ENCODE measurements around the gene PIGU.

GRCh38 chr20:34549291-34549928, 127.5 kb downstream of the PIGU start:
- TF ChIP-seq CTCF (IDR thresholded peaks at IDR 0.05) (no peak), POLR2A (IDR thresholded peaks at IDR 0.05) (no peak), EP300 (IDR thresholded peaks at IDR 0.05) (no peak)
